HG03432 (cell line): ENCODE results near the gene CCDC192.
"Not testable (repeated sequence)": the region's sequence is repeated elsewhere in the genome, so short reads cannot be mapped to it uniquely, and the experiment has no call there.

Source experiments
- ATAC-seq: cut with Tn5 transposase; IDR thresholded peaks from one replicate; pipeline ENCODE4 v1.9.1; 2021; ENCODE audit warnings: mild to moderate bottlenecking, moderate library complexity; ENCODE audit not compliant: unreplicated experiment

Gene CCDC192

GRCh38 chr5:127697894-127698600, 5.1 kb upstream of the CCDC192 start:
- ATAC-seq, result no peak

GRCh38 chr5:127699416-127699815, 3.8 kb upstream of the CCDC192 start:
- no peak for ATAC-seq

GRCh38 chr5:127700237-127700766, 2.9 kb upstream of the CCDC192 start:
- no peak for ATAC-seq

- no peak for ATAC-seq
These were observed 757 bp upstream of the CCDC192 start for GRCh38 chr5:127702434-127702833.

GRCh38 chr5:127705120-127705892, 2.1 kb downstream of the CCDC192 start:
- peak; percentile 61 for ATAC-seq

GRCh38 chr5:127706691-127707090, 3.5 kb downstream of the CCDC192 start:
- ATAC-seq, result no peak

GRCh38 chr5:127707209-127707608, 4.0 kb downstream of the CCDC192 start:
- ATAC-seq, result no peak

- ATAC-seq, result not testable (repeated sequence)
These were observed 9.9 kb downstream of the CCDC192 start for GRCh38 chr5:127713083-127713482.

GRCh38 chr5:127718181-127718580, 15.0 kb downstream of the CCDC192 start:
- no peak for ATAC-seq

GRCh38 chr5:127723571-127723970, 20.4 kb downstream of the CCDC192 start:
- no peak for ATAC-seq

GRCh38 chr5:127725673-127726072, 22.5 kb downstream of the CCDC192 start:
- no peak for ATAC-seq

GRCh38 chr5:127732963-127733362, 29.8 kb downstream of the CCDC192 start:
- no peak for ATAC-seq

GRCh38 chr5:127739348-127739747, 36.2 kb downstream of the CCDC192 start:
- ATAC-seq, result not testable (repeated sequence)

- no peak for ATAC-seq
These were observed 36.7 kb downstream of the CCDC192 start for GRCh38 chr5:127739807-127740384.

GRCh38 chr5:127741412-127741811, 38.2 kb downstream of the CCDC192 start:
- ATAC-seq, result no peak

GRCh38 chr5:127744241-127744640, 41.0 kb downstream of the CCDC192 start:
- no peak for ATAC-seq

GRCh38 chr5:127746756-127747155, 43.6 kb downstream of the CCDC192 start:
- ATAC-seq, result peak; percentile 56

- ATAC-seq, result not testable (repeated sequence)
These were observed 49.5 kb downstream of the CCDC192 start for GRCh38 chr5:127752503-127753265.

GRCh38 chr5:127754259-127754658, 51.1 kb downstream of the CCDC192 start:
- ATAC-seq, result no peak

- no peak for ATAC-seq
These were observed 51.5 kb downstream of the CCDC192 start for GRCh38 chr5:127754706-127755105.

GRCh38 chr5:127757576-127757975, 54.4 kb downstream of the CCDC192 start:
- ATAC-seq, result peak; percentile 88
